Loucy (cell line): ENCODE measurements around the gene PNMA1.

Experiments
- H2AFZ ChIP-seq: fragments of 200-600 bp; sonication (generic); 2 replicates; pipeline ENCODE4 v1.6.0; 2016; ENCODE audit warnings: antibody characterized with exemption, mild to moderate bottlenecking, low read length, moderate library complexity
- H3F3A ChIP-seq: fragments of 200-600 bp; 2 replicates; pipeline ENCODE4 v1.6.0; 2016; ENCODE audit warnings: antibody characterized with exemption, low read depth, mild to moderate bottlenecking
- H3K27me3 ChIP-seq: fragments of 200-600 bp; sonication (generic); 2 replicates; pipeline ENCODE4 v1.6.1; 2014; ENCODE audit warnings: low read length, mild to moderate bottlenecking; ENCODE audit not compliant: insufficient read depth, poor library complexity, severe bottlenecking
- H3K36me3 ChIP-seq: fragments of 200-600 bp; sonication (generic); 2 replicates; pipeline ENCODE4 v1.6.1; 2016; ENCODE audit warnings: low read length; ENCODE audit not compliant: insufficient read depth
- H3K4me1 ChIP-seq: fragments of 200-600 bp; sonication (generic); 2 replicates; pipeline ENCODE4 v1.5.1; 2014; ENCODE audit warnings: low read length, mild to moderate bottlenecking; ENCODE audit not compliant: insufficient read depth, poor library complexity, severe bottlenecking
- H3K4me2 ChIP-seq: fragments of 200-600 bp; sonication (generic); 2 replicates; pipeline ENCODE4 v1.6.0; 2014; ENCODE audit warnings: antibody characterized with exemption, low read length, low read depth, mild to moderate bottlenecking; ENCODE audit not compliant: poor library complexity, severe bottlenecking
- H3K4me3 ChIP-seq: fragments of 200-600 bp; sonication (generic); 2 replicates; pipeline ENCODE4 v1.5.1; 2014; ENCODE audit warnings: low read length, mild to moderate bottlenecking, mixed read lengths; ENCODE audit not compliant: poor library complexity, severe bottlenecking
- H3K79me2 ChIP-seq: fragments of 200-600 bp; sonication (generic); 2 replicates; pipeline ENCODE4 v1.6.1; 2014; ENCODE audit warnings: low read length; ENCODE audit not compliant: insufficient read depth
- H3K9ac ChIP-seq: fragments of 200-600 bp; sonication (generic); 2 replicates; pipeline ENCODE4 v1.6.0; 2014; ENCODE audit warnings: mild to moderate bottlenecking, low read depth, low read length, moderate library complexity; ENCODE audit not compliant: poor library complexity, severe bottlenecking
- H3K9me2 ChIP-seq: fragments of 200-600 bp; sonication (generic); replicated peaks from 2 replicates; pipeline ENCODE4 v1.6.1; 2016; ENCODE audit warnings: low read depth, low read length, mixed read lengths
- H3K9me3 ChIP-seq: fragments of 200-600 bp; sonication (generic); 2 replicates; pipeline ENCODE4 v1.6.1; 2014; ENCODE audit warnings: mild to moderate bottlenecking, antibody characterized with exemption, low read length, low read depth; ENCODE audit not compliant: insufficient read depth
- H4K20me1 ChIP-seq: fragments of 200-600 bp; sonication (generic); 2 replicates; pipeline ENCODE4 v1.6.0; 2014; ENCODE audit warnings: antibody characterized with exemption, low read length, mild to moderate bottlenecking; ENCODE audit not compliant: insufficient read depth, poor library complexity, severe bottlenecking
- EZH2phosphoT487 ChIP-seq: fragments of 200-600 bp; IDR thresholded peaks from 2 replicates; pipeline ENCODE4 v1.6.1; 2018; ENCODE audit warnings: antibody characterized with exemption, mild to moderate bottlenecking, moderate library complexity, borderline replicate concordance
- TF ChIP-seq, protein P1 (sequence below): fragments of 200-600 bp; sonication (generic); conservative IDR thresholded peaks from 2 replicates; pipeline ENCODE4 v1.5.1; 2014; ENCODE audit warnings: mild to moderate bottlenecking, antibody characterized with exemption, low read length

Gene PNMA1

GRCh38 chr14:73725116-73726024 is 11.2 kb upstream of the PNMA1 start:
- Histone ChIP-seq H3K79me2 (peaks cover 17% of the 10 kb centered on the region; the same call in 1 of the 2 replicates), H3K4me3 (no peak overlapping the region), H3K4me1 (no peaks in the 10 kb centered on the region), H3K9me2 (no peaks in the 10 kb centered on the region), H3F3A (no peaks in the 10 kb centered on the region), H3K36me3 (peaks cover 100% of the 10 kb centered on the region; the same call in 1 of the 2 replicates), H3K4me2 (no peak overlapping the region), H4K20me1 (peaks cover 22% of the 10 kb centered on the region), H3K9ac (no peak overlapping the region), H3K27me3 (no peaks in the 10 kb centered on the region), H3K9me3 (no peaks in the 10 kb centered on the region), H2AFZ (no peak overlapping the region)
- TF ChIP-seq EZH2phosphoT487, result no peak
- TF ChIP-seq, protein P1, sequence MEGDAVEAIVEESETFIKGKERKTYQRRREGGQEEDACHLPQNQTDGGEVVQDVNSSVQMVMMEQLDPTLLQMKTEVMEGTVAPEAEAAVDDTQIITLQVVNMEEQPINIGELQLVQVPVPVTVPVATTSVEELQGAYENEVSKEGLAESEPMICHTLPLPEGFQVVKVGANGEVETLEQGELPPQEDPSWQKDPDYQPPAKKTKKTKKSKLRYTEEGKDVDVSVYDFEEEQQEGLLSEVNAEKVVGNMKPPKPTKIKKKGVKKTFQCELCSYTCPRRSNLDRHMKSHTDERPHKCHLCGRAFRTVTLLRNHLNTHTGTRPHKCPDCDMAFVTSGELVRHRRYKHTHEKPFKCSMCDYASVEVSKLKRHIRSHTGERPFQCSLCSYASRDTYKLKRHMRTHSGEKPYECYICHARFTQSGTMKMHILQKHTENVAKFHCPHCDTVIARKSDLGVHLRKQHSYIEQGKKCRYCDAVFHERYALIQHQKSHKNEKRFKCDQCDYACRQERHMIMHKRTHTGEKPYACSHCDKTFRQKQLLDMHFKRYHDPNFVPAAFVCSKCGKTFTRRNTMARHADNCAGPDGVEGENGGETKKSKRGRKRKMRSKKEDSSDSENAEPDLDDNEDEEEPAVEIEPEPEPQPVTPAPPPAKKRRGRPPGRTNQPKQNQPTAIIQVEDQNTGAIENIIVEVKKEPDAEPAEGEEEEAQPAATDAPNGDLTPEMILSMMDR, result no peak

DNA sequence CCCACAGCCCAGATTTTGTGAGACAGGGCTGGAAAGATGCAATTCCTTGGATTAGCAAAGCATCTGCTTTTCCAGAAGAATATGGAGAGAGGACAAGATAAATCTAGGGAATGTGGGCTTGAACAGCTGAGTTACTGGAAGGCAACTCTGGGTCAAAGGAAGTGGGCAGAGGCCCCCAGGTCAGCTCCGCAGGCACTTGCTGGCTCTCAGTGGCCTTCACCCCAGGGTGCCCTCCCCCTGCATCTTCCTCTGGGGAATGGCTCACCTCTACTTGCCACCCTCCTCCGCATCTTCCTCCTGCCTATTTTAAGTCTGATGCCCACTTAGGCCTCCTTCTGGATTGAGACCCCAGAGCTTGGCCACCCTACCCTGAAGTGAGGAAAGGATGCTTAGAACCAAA is 10.5 kb upstream of the PNMA1 start:
- H3K36me3 ChIP-seq, result peaks cover 98% of the 10 kb centered on the region; the same call in 1 of the 2 replicates
- TF ChIP-seq EZH2phosphoT487, result no peak
- TF ChIP-seq, protein P1, result no peak
- peaks cover 16% of the 10 kb centered on the region for H4K20me1 ChIP-seq
- peaks cover 11% of the 10 kb centered on the region; the same call in 1 of the 2 replicates for H3K79me2 ChIP-seq
- no peaks in the 10 kb centered on the region for H3K9me3 ChIP-seq
- H3F3A ChIP-seq, result no peaks in the 10 kb centered on the region
- H2AFZ ChIP-seq, result no peak overlapping the region
- no peak overlapping the region for H3K4me2 ChIP-seq
- H3K9ac ChIP-seq, result no peak overlapping the region
- H3K27me3 ChIP-seq, result no peaks in the 10 kb centered on the region
- no peak overlapping the region for H3K4me3 ChIP-seq
- no peaks in the 10 kb centered on the region for H3K9me2 ChIP-seq
- H3K4me1 ChIP-seq, result no peaks in the 10 kb centered on the region

DNA sequence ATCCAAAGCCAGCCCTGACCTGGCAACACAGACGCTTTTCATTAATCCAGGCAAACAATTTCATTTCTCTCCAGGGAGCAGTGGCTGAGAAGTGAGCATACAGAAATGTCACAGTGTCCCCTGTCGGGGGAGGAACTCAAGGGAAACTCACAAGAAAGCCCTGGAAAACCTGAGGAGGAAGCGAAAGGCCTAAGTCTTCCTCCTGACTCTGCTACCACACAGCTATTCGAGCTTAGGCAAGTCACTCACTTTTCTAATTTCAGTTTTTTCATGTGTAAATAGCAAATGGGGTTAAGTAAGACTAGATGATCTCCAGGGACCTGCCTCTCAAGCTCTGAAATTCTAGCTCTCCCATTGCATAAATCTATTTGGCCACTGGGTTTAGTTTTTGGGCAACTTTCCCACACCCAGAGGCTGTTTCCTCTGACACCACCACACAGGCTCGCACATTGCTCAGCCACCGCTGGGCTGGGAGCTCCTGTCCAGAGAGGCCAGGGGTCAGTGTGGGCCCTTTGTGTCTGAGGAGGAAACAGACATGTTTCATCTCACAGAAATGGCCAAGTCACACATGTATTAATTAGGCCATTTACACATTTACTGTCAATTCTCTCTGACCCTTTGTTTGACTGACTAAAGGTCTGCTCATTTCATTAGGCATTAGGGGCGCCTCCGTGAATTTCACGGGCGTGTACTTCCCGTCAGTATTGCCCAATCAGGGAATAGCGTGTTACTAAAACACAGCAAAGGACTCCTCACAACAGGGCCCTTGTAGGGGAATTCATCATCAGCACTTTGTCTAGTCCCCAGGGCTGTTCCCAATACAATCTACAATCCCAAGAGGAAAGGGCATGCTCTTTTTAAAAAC is 9.8 kb upstream of the PNMA1 start:
- H3K9ac ChIP-seq, result no peak overlapping the region
- H3K4me1 ChIP-seq, result no peaks in the 10 kb centered on the region
- H4K20me1 ChIP-seq, result peaks cover 11% of the 10 kb centered on the region

More for the DNA sequence above, 9.8 kb upstream of the PNMA1 start:
- Histone ChIP-seq H3K9me2 (no peaks in the 10 kb centered on the region), H3K36me3 (peaks cover 98% of the 10 kb centered on the region; the same call in 1 of the 2 replicates), H3K4me2 (no peak overlapping the region), H3K79me2 (peaks cover 11% of the 10 kb centered on the region; the same call in 1 of the 2 replicates), H3F3A (no peaks in the 10 kb centered on the region), H2AFZ (no peak overlapping the region), H3K4me3 (no peak overlapping the region), H3K9me3 (no peaks in the 10 kb centered on the region), H3K27me3 (no peaks in the 10 kb centered on the region)
- TF ChIP-seq, protein P1, result no peak
- TF ChIP-seq EZH2phosphoT487, result no peak
